Measurements from ENCODE around the gene OSBPL9.

- TF ChIP-seq POLR2A (IDR thresholded peaks at IDR 0.05), result no peak
- TF ChIP-seq, protein P1, sequence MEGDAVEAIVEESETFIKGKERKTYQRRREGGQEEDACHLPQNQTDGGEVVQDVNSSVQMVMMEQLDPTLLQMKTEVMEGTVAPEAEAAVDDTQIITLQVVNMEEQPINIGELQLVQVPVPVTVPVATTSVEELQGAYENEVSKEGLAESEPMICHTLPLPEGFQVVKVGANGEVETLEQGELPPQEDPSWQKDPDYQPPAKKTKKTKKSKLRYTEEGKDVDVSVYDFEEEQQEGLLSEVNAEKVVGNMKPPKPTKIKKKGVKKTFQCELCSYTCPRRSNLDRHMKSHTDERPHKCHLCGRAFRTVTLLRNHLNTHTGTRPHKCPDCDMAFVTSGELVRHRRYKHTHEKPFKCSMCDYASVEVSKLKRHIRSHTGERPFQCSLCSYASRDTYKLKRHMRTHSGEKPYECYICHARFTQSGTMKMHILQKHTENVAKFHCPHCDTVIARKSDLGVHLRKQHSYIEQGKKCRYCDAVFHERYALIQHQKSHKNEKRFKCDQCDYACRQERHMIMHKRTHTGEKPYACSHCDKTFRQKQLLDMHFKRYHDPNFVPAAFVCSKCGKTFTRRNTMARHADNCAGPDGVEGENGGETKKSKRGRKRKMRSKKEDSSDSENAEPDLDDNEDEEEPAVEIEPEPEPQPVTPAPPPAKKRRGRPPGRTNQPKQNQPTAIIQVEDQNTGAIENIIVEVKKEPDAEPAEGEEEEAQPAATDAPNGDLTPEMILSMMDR (IDR thresholded peaks at IDR 0.05 in 4 of 5, conservative IDR thresholded peaks at IDR 0.05 in 1 of 5), result no peak
These were observed 12.1 kb downstream of the OSBPL9 start for GRCh38 chr1:51628715-51629590.
